Neuronal stem cell (in vitro differentiated cells): ENCODE measurements around the gene ZNF133.

Experiments
- DNase-seq: peaks from one replicate; pipeline ENCODE4 v3.0.0-alpha.2; 2013; ENCODE audit warnings: low spot score
- H2AFZ ChIP-seq: one replicate; pipeline ENCODE4 v1.6.1; 2013; ENCODE audit warnings: mild to moderate bottlenecking, low read length, inconsistent platforms
- H2AK5ac ChIP-seq: 2 replicates; pipeline ENCODE4 v1.6.1; 2013; ENCODE audit warnings: low read depth, mild to moderate bottlenecking, inconsistent platforms, low read length, moderate library complexity, mixed read lengths
- H2BK120ac ChIP-seq: 2 replicates; pipeline ENCODE4 v1.6.1; 2013; ENCODE audit warnings: low read depth, mild to moderate bottlenecking, inconsistent platforms, low read length, moderate library complexity, mixed read lengths
- H2BK12ac ChIP-seq: one replicate; pipeline ENCODE4 v1.6.1; 2013; ENCODE audit warnings: low read length, inconsistent platforms
- H2BK15ac ChIP-seq: 2 replicates; pipeline ENCODE4 v1.6.1; 2013; ENCODE audit warnings: mild to moderate bottlenecking, low read length, inconsistent platforms, mixed read lengths
- H2BK5ac ChIP-seq: one replicate; pipeline ENCODE4 v1.6.1; 2013; ENCODE audit warnings: inconsistent platforms, mild to moderate bottlenecking, low read length, moderate library complexity
- H3K14ac ChIP-seq: one replicate; pipeline ENCODE4 v1.6.1; 2013; ENCODE audit warnings: low read length, inconsistent platforms
- H3K18ac ChIP-seq: 2 replicates; pipeline ENCODE4 v1.6.1; 2013; ENCODE audit warnings: low read length, inconsistent platforms
- H3K23ac ChIP-seq: 2 replicates; pipeline ENCODE4 v1.6.1; 2013; ENCODE audit warnings: low read depth, mild to moderate bottlenecking, mixed read lengths, low read length, inconsistent platforms; ENCODE audit not compliant: poor library complexity
- H3K27ac ChIP-seq: replicated peaks from 3 replicates; pipeline ENCODE4 v1.5.1; 2013; ENCODE audit warnings: low read length, inconsistent platforms
- H3K27me3 ChIP-seq, 3 experiments: 2 replicates each; pipeline ENCODE4 v1.6.1; 2013; ENCODE audit warnings: low read length in 3 of 3, mild to moderate bottlenecking in 2 of 3, inconsistent platforms in 1 of 3, low read depth in 1 of 3, mixed read lengths in 1 of 3, moderate library complexity in 1 of 3; ENCODE audit not compliant: control insufficient read depth in 3 of 3, insufficient read depth in 3 of 3
- H3K36me3 ChIP-seq, 2 donors: replicated peaks in 1 of 2; 2 replicates each; pipeline ENCODE4 v1.6.1; 2013; ENCODE audit warnings: low read length in 2 of 2; ENCODE audit not compliant: control insufficient read depth in 2 of 2, insufficient read depth in 2 of 2
- H3K4ac ChIP-seq: 2 replicates; pipeline ENCODE4 v1.6.1; 2013; ENCODE audit warnings: inconsistent platforms, mild to moderate bottlenecking, low read length, moderate library complexity
- H3K4me1 ChIP-seq, 2 donors: 1 replicate in 1 of 2; 2 replicates in 1 of 2; pipeline ENCODE4 v1.6.1; 2013; ENCODE audit warnings: low read length in 2 of 2, low read depth in 1 of 2; ENCODE audit not compliant: control insufficient read depth in 2 of 2, insufficient read depth in 1 of 2
- H3K4me2 ChIP-seq: one replicate; pipeline ENCODE4 v1.6.1; 2013; ENCODE audit warnings: mild to moderate bottlenecking, low read length, inconsistent platforms; ENCODE audit not compliant: insufficient read depth, poor library complexity, severe bottlenecking
- H3K4me3 ChIP-seq, 2 donors: 2 replicates each; pipeline ENCODE4 v1.5.1; 2013; ENCODE audit warnings: low read length in 2 of 2, mild to moderate bottlenecking in 2 of 2, inconsistent platforms in 1 of 2, moderate library complexity in 1 of 2
- H3K79me1 ChIP-seq: one replicate; pipeline ENCODE4 v1.6.1; 2013; ENCODE audit warnings: low read depth, mild to moderate bottlenecking, inconsistent platforms, low read length, moderate library complexity
- H3K9ac ChIP-seq: one replicate; pipeline ENCODE4 v1.6.1; 2013; ENCODE audit warnings: mild to moderate bottlenecking, low read depth, low read length, inconsistent platforms; ENCODE audit not compliant: poor library complexity
- H3K9me3 ChIP-seq, 2 donors: replicated peaks in 1 of 2; 2 replicates each; pipeline versions ENCODE3 to v1.6.1; 2013; ENCODE audit warnings: low read length in 2 of 2, mild to moderate bottlenecking in 2 of 2, inconsistent platforms in 1 of 2, low read depth in 1 of 2, mixed read lengths in 1 of 2, moderate library complexity in 1 of 2; ENCODE audit not compliant: control insufficient read depth in 2 of 2, insufficient read depth in 1 of 2
- H4K8ac ChIP-seq: one replicate; pipeline ENCODE4 v1.6.1; 2013; ENCODE audit warnings: low read depth, mild to moderate bottlenecking, inconsistent platforms, low read length, moderate library complexity
- H4K91ac ChIP-seq: one replicate; pipeline ENCODE4 v1.6.1; 2013; ENCODE audit warnings: low read length, low read depth, mild to moderate bottlenecking, inconsistent platforms; ENCODE audit not compliant: poor library complexity
- WGBS, 2 donors: extraction: QIAGEN DNeasy Blood & Tissue Kit; methylation state at CpG; one replicate each; pipeline ENCODE4 v1.1.7; 2013; ENCODE audit warnings: missing lambda C conversion rate in 2 of 2, mixed read lengths in 1 of 2; ENCODE audit not compliant: insufficient read length in 2 of 2, insufficient replicate concordance in 1 of 2; ENCODE audit errors: extremely low coverage in 2 of 2; 5-methylcytosine and 5-hydroxymethylcytosine counted together

Gene ZNF133

GRCh38 chr20:18314786-18315406 is 26.6 kb downstream of the ZNF133 start:
- H2AK5ac ChIP-seq, result no peak overlapping the region
- H2BK5ac ChIP-seq, result no peak overlapping the region
- H3K18ac ChIP-seq, result no peak overlapping the region
- H3K14ac ChIP-seq, result no peak overlapping the region
- no peaks in the 10 kb centered on the region for H3K27me3 ChIP-seq
- no peak overlapping the region for H3K27ac ChIP-seq
- peaks cover 6% of the 10 kb centered on the region for H3K79me1 ChIP-seq
- peaks cover 0 to 5% of the 10 kb centered on the region in 2 donors for H3K9me3 ChIP-seq
- H3K36me3 ChIP-seq, result peaks cover 21 to 36% of the 10 kb centered on the region in 2 donors
- no CpG with 5 or more reads among the region's 8 CpGs for WGBS, 2 donors
- no peak overlapping the region for H3K4me3 ChIP-seq
- H4K91ac ChIP-seq, result no peak overlapping the region
- H2BK15ac ChIP-seq, result no peak overlapping the region
- no peak overlapping the region for H2AFZ ChIP-seq
- no peaks in the 10 kb centered on the region for H3K4me1 ChIP-seq
- no peak overlapping the region for H2BK120ac ChIP-seq
- no peak overlapping the region for H2BK12ac ChIP-seq
- H3K4ac ChIP-seq, result no peak overlapping the region
- H3K9ac ChIP-seq, result no peak overlapping the region
- no peak for DNase-seq
- no peak overlapping the region for H3K4me2 ChIP-seq
- H4K8ac ChIP-seq, result no peak overlapping the region
- no peak overlapping the region for H3K23ac ChIP-seq

DNA sequence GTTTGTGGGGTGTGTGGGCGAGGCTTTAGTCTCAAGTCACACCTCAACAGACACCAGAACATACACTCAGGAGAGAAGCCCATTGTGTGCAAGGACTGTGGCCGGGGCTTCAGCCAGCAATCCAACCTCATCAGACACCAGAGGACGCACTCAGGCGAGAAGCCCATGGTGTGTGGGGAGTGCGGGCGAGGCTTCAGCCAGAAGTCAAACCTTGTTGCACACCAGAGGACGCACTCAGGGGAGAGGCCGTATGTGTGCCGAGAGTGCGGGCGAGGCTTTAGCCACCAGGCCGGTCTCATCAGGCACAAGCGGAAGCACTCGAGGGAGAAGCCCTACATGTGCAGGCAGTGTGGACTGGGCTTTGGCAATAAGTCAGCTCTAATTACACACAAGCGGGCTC is 27.8 kb downstream of the ZNF133 start:
- no peak overlapping the region for H3K27ac ChIP-seq
- H3K36me3 ChIP-seq, result peaks cover 21 to 36% of the 10 kb centered on the region in 2 donors
- no CpG with 5 or more reads among the region's 15 CpGs for WGBS, 2 donors
- no peak overlapping the region for H4K91ac ChIP-seq
- H3K9me3 ChIP-seq, result peaks cover 0 to 5% of the 10 kb centered on the region in 2 donors
- H3K14ac ChIP-seq, result no peak overlapping the region
- DNase-seq, result no peak
- no peak overlapping the region for H3K4me3 ChIP-seq
- H2BK15ac ChIP-seq, result no peak overlapping the region
- peaks cover 6% of the 10 kb centered on the region for H3K79me1 ChIP-seq
- H2BK5ac ChIP-seq, result no peak overlapping the region
- no peak overlapping the region for H3K23ac ChIP-seq
- no peak overlapping the region for H3K9ac ChIP-seq
- no peak overlapping the region for H3K4ac ChIP-seq
- H2AK5ac ChIP-seq, result no peak overlapping the region
- no peak overlapping the region for H4K8ac ChIP-seq
- H2BK120ac ChIP-seq, result no peak overlapping the region
- H2BK12ac ChIP-seq, result no peak overlapping the region
- H3K4me2 ChIP-seq, result no peak overlapping the region
- no peaks in the 10 kb centered on the region for H3K27me3 ChIP-seq
- no peaks in the 10 kb centered on the region for H3K4me1 ChIP-seq
- no peak overlapping the region for H3K18ac ChIP-seq
- no peak overlapping the region for H2AFZ ChIP-seq

DNA sequence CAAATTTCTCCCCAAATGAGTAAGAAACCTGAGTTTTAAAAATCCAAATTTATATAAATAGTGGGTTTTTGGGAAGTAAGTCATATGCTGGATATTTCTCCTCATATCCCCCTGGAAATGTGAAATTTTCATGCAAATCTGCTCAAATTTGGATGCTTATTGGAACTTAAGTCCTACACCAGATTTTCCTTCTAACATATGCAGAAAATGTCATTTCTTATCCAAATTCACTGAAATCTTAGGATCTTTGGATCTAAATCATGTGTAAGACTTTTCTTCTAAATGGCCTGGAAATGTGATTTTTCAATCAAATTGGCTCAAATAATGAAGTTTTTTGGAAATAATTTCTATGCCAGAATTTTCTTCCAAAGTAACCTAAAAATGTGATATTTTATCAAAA is 33.0 kb downstream of the ZNF133 start:
- Histone ChIP-seq H3K4me3 (no peak overlapping the region), H2AK5ac (no peak overlapping the region), H3K79me1 (peaks cover 2% of the 10 kb centered on the region), H3K9me3 (no peaks in the 10 kb centered on the region), H3K4me2 (no peak overlapping the region), H3K27ac (no peak overlapping the region), H2BK12ac (no peak overlapping the region), H3K27me3 (no peaks in the 10 kb centered on the region), H2BK120ac (no peak overlapping the region), H2BK5ac (no peak overlapping the region), H3K18ac (no peak overlapping the region), H3K9ac (no peak overlapping the region), H3K4ac (no peak overlapping the region), H4K91ac (no peak overlapping the region), H3K23ac (no peak overlapping the region), H4K8ac (no peak overlapping the region), H2BK15ac (no peak overlapping the region), H2AFZ (no peak overlapping the region), H3K4me1 (no peaks in the 10 kb centered on the region), H3K36me3 (peaks cover 8 to 13% of the 10 kb centered on the region in 2 donors), H3K14ac (no peak overlapping the region)
- DNase-seq, result no peak

DNA sequence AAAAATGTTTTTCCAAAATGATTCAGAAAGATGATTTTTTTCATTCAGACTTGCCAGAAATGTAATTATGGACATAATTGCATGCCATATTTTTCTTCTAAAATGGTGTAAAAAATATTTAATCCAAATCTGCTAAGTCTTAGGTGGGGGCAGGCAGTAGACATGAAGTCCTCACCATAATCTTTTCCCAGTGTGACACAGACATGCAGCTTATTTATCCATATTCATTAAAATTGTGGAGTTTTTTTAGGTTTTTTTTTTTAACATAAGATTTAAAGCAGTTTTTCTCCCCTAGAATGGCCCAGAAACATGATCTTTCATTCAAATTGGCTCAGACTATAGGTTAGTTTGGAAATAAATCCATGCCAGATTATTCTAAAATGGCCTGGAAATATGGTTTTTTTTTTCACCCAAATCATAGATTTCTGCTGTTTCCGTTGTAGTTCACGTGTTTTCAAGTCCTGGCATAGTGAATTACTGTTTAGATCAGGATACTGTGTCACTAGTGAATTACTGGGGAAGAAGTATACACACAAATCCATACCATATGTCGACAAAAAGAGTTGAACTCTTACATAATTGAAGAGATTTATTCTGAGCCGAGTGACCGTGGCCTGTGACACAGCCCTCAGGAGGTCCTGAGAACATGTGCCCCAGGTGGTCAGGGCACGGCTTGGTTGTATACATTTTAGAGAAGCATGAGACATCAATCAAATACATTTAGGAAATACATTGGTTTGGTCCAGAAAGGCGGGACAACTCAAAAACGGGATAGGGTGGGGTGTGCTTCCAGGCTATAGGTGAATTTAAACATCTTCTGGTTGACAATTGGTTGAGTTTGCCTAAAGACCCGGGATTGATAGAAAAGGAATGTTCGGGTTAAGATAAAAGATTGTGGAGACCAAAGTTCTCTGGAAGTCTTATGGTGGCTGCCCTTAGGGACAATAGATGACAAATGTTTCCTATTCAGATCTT is 33.9 kb downstream of the ZNF133 start:
- H3K36me3 ChIP-seq, result peaks cover 2 to 4% of the 10 kb centered on the region in 2 donors
- no peak overlapping the region for H3K4me3 ChIP-seq
- no peak overlapping the region for H3K14ac ChIP-seq
- H3K79me1 ChIP-seq, result no peaks in the 10 kb centered on the region
- H2AFZ ChIP-seq, result no peak overlapping the region
- no peak overlapping the region for H3K4ac ChIP-seq
- H2BK15ac ChIP-seq, result no peak overlapping the region
- H3K4me2 ChIP-seq, result no peak overlapping the region
- H2BK120ac ChIP-seq, result no peak overlapping the region
- WGBS, 2 donors, result no CpG with 5 or more reads among the region's 10 CpGs
- H4K8ac ChIP-seq, result no peak overlapping the region
- no peak overlapping the region for H3K23ac ChIP-seq
- H2BK5ac ChIP-seq, result no peak overlapping the region
- H2BK12ac ChIP-seq, result no peak overlapping the region
- no peak for DNase-seq
- H3K27ac ChIP-seq, result no peak overlapping the region
- no peak overlapping the region for H3K18ac ChIP-seq
- H4K91ac ChIP-seq, result no peak overlapping the region
- H3K27me3 ChIP-seq, result no peaks in the 10 kb centered on the region
- no peak overlapping the region for H2AK5ac ChIP-seq
- no peaks in the 10 kb centered on the region for H3K4me1 ChIP-seq
- no peak overlapping the region for H3K9ac ChIP-seq
- no peaks in the 10 kb centered on the region for H3K9me3 ChIP-seq
